ENCODE results near the gene SIGLEC6. TPM values are rescaled to one million over a fixed set of nuclear protein-coding genes. Genes with fewer than 3 reads are reported as not detected.

The SIGLEC6 gene
- total RNA-seq, 4 donors from 2014 or later, result 0.18 to 0.46 TPM; not detected in 2

GRCh38 chr19:51547397-51548212 is 16.1 kb upstream of the SIGLEC6 start:
- ATAC-seq, result no peak
- H3K27me3 ChIP-seq, result no peaks in the 10 kb centered on the region

GRCh38 chr19:51546650-51547396 is 15.4 kb upstream of the SIGLEC6 start:
- H3K36me3 ChIP-seq, result no peaks in the 10 kb centered on the region
- ATAC-seq (no peak), DNase-seq (no peak)
- TF ChIP-seq CTCF (IDR thresholded peaks at IDR 0.05 in 4 of 5, conservative IDR thresholded peaks at IDR 0.05 in 1 of 5), result no peak
- TF ChIP-seq POLR2A (IDR thresholded peaks at IDR 0.05), result no peak
- intact Hi-C loops (cut with DNase I; ENCODE audit: low total_unique reads) (no loop called here), in situ Hi-C loops (cut with MboI; ENCODE audit: low sequenced_read_pairs in 4 of 4) (no loop called here)
- no peak overlapping the region for H3K27ac ChIP-seq
- H3K4me1 ChIP-seq, result no peaks in the 10 kb centered on the region
- no peaks in the 10 kb centered on the region for H3K9me3 ChIP-seq
- no peak overlapping the region for H3K4me3 ChIP-seq
- no peaks in the 10 kb centered on the region for H3K27me3 ChIP-seq

More at GRCh38 chr19:51547397-51548212, 16.1 kb upstream of the SIGLEC6 start:
- DNase-seq, result no peak
- in situ Hi-C loops (cut with MboI; ENCODE audit: low sequenced_read_pairs in 4 of 4), result no loop called here
- no peaks in the 10 kb centered on the region for H3K36me3 ChIP-seq
- TF ChIP-seq CTCF (IDR thresholded peaks at IDR 0.05 in 4 of 5, conservative IDR thresholded peaks at IDR 0.05 in 1 of 5) (no peak), POLR2A (IDR thresholded peaks at IDR 0.05) (no peak)
- no peaks in the 10 kb centered on the region for H3K4me1 ChIP-seq
- H3K9me3 ChIP-seq, result no peaks in the 10 kb centered on the region
- intact Hi-C loops (cut with DNase I; ENCODE audit: low total_unique reads), result no loop called here
- H3K4me3 ChIP-seq, result no peak overlapping the region
- no peak overlapping the region for H3K27ac ChIP-seq

GRCh38 chr19:51546107-51546649 is 14.7 kb upstream of the SIGLEC6 start:
- Histone ChIP-seq H3K9me3 (no peaks in the 10 kb centered on the region), H3K27ac (no peak overlapping the region), H3K36me3 (no peaks in the 10 kb centered on the region), H3K4me1 (no peaks in the 10 kb centered on the region), H3K4me3 (no peak overlapping the region), H3K27me3 (no peaks in the 10 kb centered on the region)
- intact Hi-C loops (cut with DNase I; ENCODE audit: low total_unique reads), result no loop called here
- DNase-seq (no peak), ATAC-seq (no peak)
- in situ Hi-C loops (cut with MboI; ENCODE audit: low sequenced_read_pairs in 4 of 4), result no loop called here
- TF ChIP-seq CTCF (IDR thresholded peaks at IDR 0.05 in 4 of 5, conservative IDR thresholded peaks at IDR 0.05 in 1 of 5), result no peak

- Histone ChIP-seq H3K27ac (no peak overlapping the region), H3K4me3 (no peak overlapping the region), H3K9me3 (no peaks in the 10 kb centered on the region), H3K27me3 (no peaks in the 10 kb centered on the region), H3K36me3 (no peaks in the 10 kb centered on the region), H3K4me1 (no peaks in the 10 kb centered on the region)
- no peak for TF ChIP-seq POLR2A (IDR thresholded peaks at IDR 0.05)
- TF ChIP-seq CTCF (IDR thresholded peaks at IDR 0.05 in 4 of 5, conservative IDR thresholded peaks at IDR 0.05 in 1 of 5), result no peak
- intact Hi-C loops (cut with DNase I; ENCODE audit: low total_unique reads) (no loop called here), in situ Hi-C loops (cut with MboI; ENCODE audit: low sequenced_read_pairs in 4 of 4) (no loop called here)
- DNase-seq (no peak), ATAC-seq (no peak)
These were observed 12.6 kb upstream of the SIGLEC6 start for GRCh38 chr19:51544038-51544437.
